Adipocyte (in vitro differentiated cells): ENCODE data around the gene APOD.
A peak's percentile ranks its signal among the peaks of the same experiment; 100 is the strongest.
"Not testable (repeated sequence)": the region's sequence is repeated elsewhere in the genome, so short reads cannot be mapped to it uniquely, and the experiment has no call there.

ENCODE experiments used
- DNase-seq: peaks from one replicate; pipeline ENCODE4 v3.0.0-alpha.2; 2015; ENCODE audit warnings: low read depth
- H3K27me3 ChIP-seq: replicated peaks from 2 replicates; pipeline ENCODE4 v1.7.0; 2013; ENCODE audit warnings: mild to moderate bottlenecking, low read length, moderate library complexity; ENCODE audit not compliant: control insufficient read depth, insufficient read depth
- H3K36me3 ChIP-seq: 2 replicates; pipeline ENCODE4 v1.7.0; 2013; ENCODE audit warnings: low read length, mild to moderate bottlenecking, moderate library complexity; ENCODE audit not compliant: control insufficient read depth, insufficient read depth, severe bottlenecking
- H3K4me1 ChIP-seq: 2 replicates; pipeline ENCODE4 v1.7.0; 2013; ENCODE audit warnings: mild to moderate bottlenecking, low read length, moderate library complexity; ENCODE audit not compliant: control insufficient read depth, insufficient read depth
- H3K4me3 ChIP-seq: 2 replicates; pipeline ENCODE4 v1.7.0; 2013; ENCODE audit warnings: mild to moderate bottlenecking, low read length, moderate library complexity
- H3K9ac ChIP-seq: 2 replicates; pipeline ENCODE4 v1.7.0; 2013; ENCODE audit warnings: mild to moderate bottlenecking, low read length, moderate library complexity
- H3K9me3 ChIP-seq: 2 replicates; pipeline ENCODE4 v1.7.0; 2013; ENCODE audit warnings: mild to moderate bottlenecking, low read length, moderate library complexity; ENCODE audit not compliant: control insufficient read depth

Gene APOD

DNA sequence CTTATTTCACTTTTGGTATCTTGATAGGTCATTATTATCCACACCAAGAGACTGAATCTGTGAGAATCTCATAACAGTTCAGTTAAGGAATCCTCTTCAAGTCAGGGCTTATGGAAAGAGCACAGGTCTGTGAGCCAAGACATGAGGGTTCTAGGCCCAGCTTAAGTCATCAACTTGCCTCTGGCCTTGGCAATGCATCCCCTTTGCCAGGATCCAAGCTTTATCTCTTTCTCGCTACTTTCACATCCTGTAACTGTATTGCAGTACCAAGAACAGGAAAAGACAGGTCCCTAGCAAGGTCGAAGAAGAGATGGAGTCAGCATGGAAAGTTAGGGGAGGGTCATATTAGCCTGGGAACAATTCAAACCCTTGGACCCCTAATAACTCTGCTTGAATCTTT lies 13.5 kb upstream of the APOD start:
- Histone ChIP-seq H3K9ac (no peak overlapping the region), H3K9me3 (no peaks in the 10 kb centered on the region), H3K4me1 (peaks cover 25% of the 10 kb centered on the region), H3K27me3 (no peaks in the 10 kb centered on the region), H3K4me3 (no peak overlapping the region), H3K36me3 (no peaks in the 10 kb centered on the region)
- DNase-seq, result no peak

DNA sequence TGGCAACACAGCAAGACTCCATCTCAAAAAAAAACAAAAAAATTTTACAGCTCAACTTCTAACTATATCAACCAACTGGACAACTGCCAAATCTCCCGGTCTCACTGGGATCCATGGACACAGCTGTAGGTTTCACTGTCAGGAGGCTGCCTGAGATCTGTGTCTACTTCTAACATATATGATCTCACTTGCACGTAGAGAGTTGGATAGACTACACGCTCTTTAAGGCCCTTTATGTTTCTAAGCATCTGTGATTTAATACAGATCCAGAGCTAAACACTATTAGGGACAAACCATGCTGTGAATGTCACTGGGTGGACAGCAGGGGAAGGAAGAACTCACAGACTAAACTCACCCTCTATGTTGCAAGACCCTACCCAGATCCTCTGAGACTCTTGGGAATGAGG lies 13.0 kb upstream of the APOD start:
- Histone ChIP-seq H3K36me3 (no peaks in the 10 kb centered on the region), H3K27me3 (no peaks in the 10 kb centered on the region), H3K4me1 (peaks cover 30% of the 10 kb centered on the region), H3K9ac (no peak overlapping the region), H3K4me3 (no peak overlapping the region), H3K9me3 (no peaks in the 10 kb centered on the region)
- DNase-seq, result no peak

GRCh38 chr3:195595785-195596531 lies 12.2 kb upstream of the APOD start:
- Histone ChIP-seq H3K4me3 (no peak overlapping the region), H3K27me3 (no peaks in the 10 kb centered on the region), H3K9ac (no peak overlapping the region), H3K4me1 (peaks cover 38% of the 10 kb centered on the region), H3K36me3 (no peaks in the 10 kb centered on the region), H3K9me3 (no peaks in the 10 kb centered on the region)
- DNase-seq, result no peak

GRCh38 chr3:195591852-195592251 lies 8.1 kb upstream of the APOD start:
- H3K36me3 ChIP-seq, result no peaks in the 10 kb centered on the region
- H3K4me3 ChIP-seq, result peak overlapping the region; percentile 2
- peaks cover 21% of the 10 kb centered on the region for H3K4me1 ChIP-seq
- peak; percentile 42 for DNase-seq
- H3K9me3 ChIP-seq, result peaks cover 12% of the 10 kb centered on the region
- no peak overlapping the region for H3K9ac ChIP-seq
- no peaks in the 10 kb centered on the region for H3K27me3 ChIP-seq

- H3K36me3 ChIP-seq, result no peaks in the 10 kb centered on the region
- H3K4me1 ChIP-seq, result peaks cover 17% of the 10 kb centered on the region
- H3K9ac ChIP-seq, result no peak overlapping the region
- H3K9me3 ChIP-seq, result peaks cover 12% of the 10 kb centered on the region
- peak; percentile 72 for DNase-seq
- H3K27me3 ChIP-seq, result no peaks in the 10 kb centered on the region
- H3K4me3 ChIP-seq, result no peak overlapping the region
These were observed 7.5 kb upstream of the APOD start for GRCh38 chr3:195591220-195591619.

GRCh38 chr3:195590381-195590780 lies 6.6 kb upstream of the APOD start:
- H3K27me3 ChIP-seq, DNase-seq, H3K9ac ChIP-seq, H3K4me3 ChIP-seq, H3K36me3 ChIP-seq: not testable (repeated sequence)
- Histone ChIP-seq H3K9me3 (peaks cover 12% of the 10 kb centered on the region), H3K4me1 (peaks cover 17% of the 10 kb centered on the region)

DNA sequence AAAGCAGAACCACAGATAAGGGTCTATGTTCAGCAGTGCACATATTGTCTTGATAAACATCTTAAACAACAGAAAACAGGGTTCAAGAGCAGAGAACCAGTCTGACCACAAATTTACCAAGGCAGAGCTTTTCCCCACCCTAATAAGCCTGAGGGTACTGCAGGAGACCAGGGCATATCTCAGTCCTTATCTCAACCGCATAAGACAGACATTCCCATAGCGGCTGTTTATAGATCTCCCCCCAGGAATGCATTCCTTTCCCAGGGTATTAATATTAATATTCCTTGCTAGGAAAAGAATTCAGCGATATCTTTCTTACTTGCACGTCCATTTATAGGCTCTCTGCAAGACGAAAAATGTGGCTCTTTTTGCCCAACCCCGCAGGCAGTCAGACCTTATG lies 6.1 kb upstream of the APOD start:
- DNase-seq, H3K9ac ChIP-seq, H3K4me3 ChIP-seq, H3K27me3 ChIP-seq, H3K36me3 ChIP-seq: not testable (repeated sequence)
- peaks cover 12% of the 10 kb centered on the region for H3K9me3 ChIP-seq
- peaks cover 17% of the 10 kb centered on the region for H3K4me1 ChIP-seq

- Histone ChIP-seq H3K4me3 (no peak overlapping the region), H3K9ac (no peak overlapping the region), H3K36me3 (no peaks in the 10 kb centered on the region), H3K27me3 (no peaks in the 10 kb centered on the region), H3K9me3 (peaks cover 12% of the 10 kb centered on the region), H3K4me1 (peaks cover 33% of the 10 kb centered on the region)
- DNase-seq, result no peak
These were observed 4.1 kb upstream of the APOD start for GRCh38 chr3:195587824-195588223.

GRCh38 chr3:195587406-195587805 lies 3.7 kb upstream of the APOD start:
- no peak for DNase-seq
- H3K4me1 ChIP-seq, result peaks cover 32% of the 10 kb centered on the region
- H3K27me3 ChIP-seq, result no peaks in the 10 kb centered on the region
- no peak overlapping the region for H3K9ac ChIP-seq
- H3K9me3 ChIP-seq, result peaks cover 12% of the 10 kb centered on the region
- H3K4me3 ChIP-seq, result no peak overlapping the region
- H3K36me3 ChIP-seq, result no peaks in the 10 kb centered on the region

DNA sequence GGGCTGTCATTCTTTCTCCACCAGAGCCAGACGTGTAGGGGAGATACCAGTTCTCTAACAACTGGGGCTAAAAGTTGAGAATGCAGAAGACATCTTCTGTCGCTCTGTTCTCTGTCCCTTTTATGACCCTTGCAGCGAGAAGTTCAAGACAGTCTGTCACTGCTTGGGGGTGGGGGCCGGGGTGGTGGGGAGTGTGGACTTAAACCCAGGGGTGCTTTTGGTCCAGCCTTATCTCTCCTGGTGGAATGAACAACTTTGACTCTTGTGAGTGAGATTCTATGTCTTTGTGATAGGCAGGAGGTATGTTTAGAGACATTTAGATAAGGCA lies 767 bp upstream of the APOD start:
- peak overlapping the region; percentile 77 for H3K9ac ChIP-seq
- peaks cover 37% of the 10 kb centered on the region for H3K4me1 ChIP-seq

GRCh38 chr3:195582947-195583346 lies 793 bp downstream of the APOD start:
- Histone ChIP-seq H3K36me3 (peaks cover 6% of the 10 kb centered on the region), H3K9ac (peak overlapping the region; percentile 77), H3K27me3 (no peaks in the 10 kb centered on the region), H3K4me1 (peaks cover 37% of the 10 kb centered on the region), H3K9me3 (no peaks in the 10 kb centered on the region), H3K4me3 (peak overlapping the region; percentile 79)
- no peak for DNase-seq

More for the DNA sequence above, 767 bp upstream of the APOD start:
- Histone ChIP-seq H3K36me3 (no peaks in the 10 kb centered on the region), H3K27me3 (no peaks in the 10 kb centered on the region), H3K4me3 (peak overlapping the region; percentile 79), H3K9me3 (peaks cover 7% of the 10 kb centered on the region)
- no peak for DNase-seq
